Chondrocyte (in vitro differentiated cells): ENCODE data around the gene ALX4. TPM values are rescaled to one million over a fixed set of nuclear protein-coding genes. Genes with fewer than 3 reads are reported as not detected.
A peak's percentile ranks its signal among the peaks of the same experiment; 100 is the strongest.

Experiments used
- DNase-seq: peaks from one replicate; pipeline ENCODE4 v3.0.0; 2021; ENCODE audit warnings: mixed read lengths, low spot score
- H3K27ac Mint-ChIP-seq: one replicate; pipeline ENCODE4 v1.8.0; 2021; ENCODE audit warnings: mild to moderate bottlenecking, moderate library complexity, mixed read lengths; ENCODE audit not compliant: unreplicated experiment
- H3K27me3 Mint-ChIP-seq: 2 replicates; pipeline ENCODE4 v1.8.0; 2021; ENCODE audit warnings: low read depth, mixed read lengths
- H3K36me3 Mint-ChIP-seq: 2 replicates; pipeline ENCODE4 v1.8.0; 2021; ENCODE audit warnings: low read depth, mixed read lengths
- H3K4me1 Mint-ChIP-seq: 2 replicates; pipeline ENCODE4 v1.8.0; 2021; ENCODE audit warnings: low read depth, mild to moderate bottlenecking, mixed read lengths
- H3K4me3 Mint-ChIP-seq: one replicate; pipeline ENCODE4 v1.8.0; 2021; ENCODE audit warnings: mild to moderate bottlenecking, moderate library complexity, mixed read lengths; ENCODE audit not compliant: unreplicated experiment
- H3K9me3 Mint-ChIP-seq: 2 replicates; pipeline ENCODE4 v1.8.0; 2021; ENCODE audit warnings: low read depth, mixed read lengths
- total RNA-seq: library from RNA; stranded (reverse); gene quantifications from 3 replicates; pipeline ENCODE4 v1.2.1, GENCODE V29; 2021
- TF ChIP-seq, protein P1 (sequence below): fragments of 200-600 bp; sonication (generic); IDR thresholded peaks from 2 replicates; pipeline ENCODE4 v1.5.0; 2021; ENCODE audit warnings: antibody characterized with exemption, mild to moderate bottlenecking, moderate library complexity

ALX4 gene
- total RNA-seq, 1 donor from 2014 or later: not detected

DNA sequence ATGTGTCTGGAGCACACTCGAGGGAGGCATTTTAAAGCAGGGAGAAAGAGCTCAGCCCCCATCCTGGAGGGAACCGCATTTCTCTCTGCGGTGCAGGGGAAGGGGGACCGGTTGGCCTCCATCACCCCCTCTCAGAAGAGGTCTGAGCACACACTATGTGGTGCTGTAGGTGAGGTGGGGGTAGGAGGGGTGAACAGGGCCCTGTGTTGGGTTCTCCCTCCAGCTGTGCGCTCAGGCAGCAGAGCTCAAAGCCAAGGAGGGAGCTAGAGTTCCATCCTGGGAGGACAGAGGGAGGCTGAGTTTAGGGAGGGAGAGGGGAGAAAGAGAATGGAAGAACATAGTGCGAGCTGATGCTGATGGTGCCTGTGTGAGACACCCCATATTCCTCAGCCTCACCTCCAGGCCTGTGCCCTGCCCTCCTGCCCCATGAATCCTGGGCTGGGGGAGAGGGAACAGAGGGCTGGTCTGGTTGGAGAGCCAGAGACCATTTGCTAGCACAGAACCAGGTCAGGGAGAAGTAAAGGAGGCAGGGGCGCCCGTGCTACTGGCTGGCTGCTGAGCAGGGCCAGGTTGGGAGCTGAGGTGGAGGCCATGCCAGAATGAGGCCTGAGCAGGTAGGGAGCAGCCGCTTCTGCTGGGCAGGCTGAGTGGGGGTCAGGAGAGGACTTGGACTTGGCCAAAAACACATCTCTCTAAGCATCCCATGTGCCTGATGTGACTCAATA is 43.7 kb downstream of the ALX4 start:
- no peaks in the 10 kb centered on the region for H3K27me3 Mint-ChIP-seq
- TF ChIP-seq, protein P1, sequence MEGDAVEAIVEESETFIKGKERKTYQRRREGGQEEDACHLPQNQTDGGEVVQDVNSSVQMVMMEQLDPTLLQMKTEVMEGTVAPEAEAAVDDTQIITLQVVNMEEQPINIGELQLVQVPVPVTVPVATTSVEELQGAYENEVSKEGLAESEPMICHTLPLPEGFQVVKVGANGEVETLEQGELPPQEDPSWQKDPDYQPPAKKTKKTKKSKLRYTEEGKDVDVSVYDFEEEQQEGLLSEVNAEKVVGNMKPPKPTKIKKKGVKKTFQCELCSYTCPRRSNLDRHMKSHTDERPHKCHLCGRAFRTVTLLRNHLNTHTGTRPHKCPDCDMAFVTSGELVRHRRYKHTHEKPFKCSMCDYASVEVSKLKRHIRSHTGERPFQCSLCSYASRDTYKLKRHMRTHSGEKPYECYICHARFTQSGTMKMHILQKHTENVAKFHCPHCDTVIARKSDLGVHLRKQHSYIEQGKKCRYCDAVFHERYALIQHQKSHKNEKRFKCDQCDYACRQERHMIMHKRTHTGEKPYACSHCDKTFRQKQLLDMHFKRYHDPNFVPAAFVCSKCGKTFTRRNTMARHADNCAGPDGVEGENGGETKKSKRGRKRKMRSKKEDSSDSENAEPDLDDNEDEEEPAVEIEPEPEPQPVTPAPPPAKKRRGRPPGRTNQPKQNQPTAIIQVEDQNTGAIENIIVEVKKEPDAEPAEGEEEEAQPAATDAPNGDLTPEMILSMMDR: no peak
- no peak overlapping the region for H3K27ac Mint-ChIP-seq
- H3K9me3 Mint-ChIP-seq: no peaks in the 10 kb centered on the region
- H3K4me1 Mint-ChIP-seq: peaks cover 24% of the 10 kb centered on the region
- no peak overlapping the region for H3K4me3 Mint-ChIP-seq
- H3K36me3 Mint-ChIP-seq: no peaks in the 10 kb centered on the region
- DNase-seq: no peak

DNA sequence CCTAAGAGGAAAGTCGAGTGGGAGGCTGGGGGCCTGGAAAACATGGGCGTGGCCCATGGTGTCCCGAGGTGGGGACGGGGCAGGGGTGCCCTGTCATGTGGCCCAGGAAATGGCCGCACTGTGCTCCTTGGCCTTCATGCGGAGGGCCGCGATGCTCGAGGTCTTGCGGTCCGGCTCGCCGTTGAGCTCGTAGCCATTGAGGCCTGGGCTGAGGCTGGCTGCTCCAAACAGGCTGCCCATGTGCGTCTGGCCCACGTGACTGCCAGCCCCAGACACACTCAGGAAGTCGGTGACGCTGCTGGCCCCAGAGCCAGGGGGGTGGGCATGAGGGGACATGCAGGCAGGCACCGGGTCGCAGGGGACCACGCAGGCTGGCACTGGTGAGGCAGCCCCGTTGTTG is 45.2 kb downstream of the ALX4 start:
- Mint-ChIP-seq H3K4me3 (no peak overlapping the region), H3K4me1 (peaks cover 15% of the 10 kb centered on the region)
- TF ChIP-seq, protein P1: no peak

DNA sequence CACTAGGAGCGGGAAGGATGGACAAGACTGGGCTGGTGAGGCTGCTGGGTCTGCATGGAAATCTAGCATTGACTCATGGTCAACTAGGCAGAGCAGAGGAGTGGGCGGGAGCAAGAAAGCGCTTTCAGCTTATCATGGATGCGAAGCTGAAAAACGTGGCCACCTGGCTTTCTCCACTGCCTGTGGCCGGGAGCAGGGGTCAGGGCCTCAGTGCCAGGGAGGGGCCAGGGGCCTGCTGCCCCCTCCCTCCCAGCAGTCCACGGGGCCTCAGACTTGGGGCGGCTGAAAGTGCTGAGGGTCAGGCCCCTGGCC is 45.5 kb downstream of the ALX4 start:
- Mint-ChIP-seq H3K27ac (no peak overlapping the region), H3K27me3 (no peaks in the 10 kb centered on the region), H3K9me3 (no peaks in the 10 kb centered on the region), H3K36me3 (no peaks in the 10 kb centered on the region), H3K4me3 (no peak overlapping the region), H3K4me1 (peaks cover 11% of the 10 kb centered on the region)
- TF ChIP-seq, protein P1: no peak
- DNase-seq: no peak

More for the DNA sequence above, 45.2 kb downstream of the ALX4 start:
- Mint-ChIP-seq H3K36me3 (no peaks in the 10 kb centered on the region), H3K27me3 (no peaks in the 10 kb centered on the region), H3K27ac (no peak overlapping the region), H3K9me3 (no peaks in the 10 kb centered on the region)
- DNase-seq: no peak

DNA sequence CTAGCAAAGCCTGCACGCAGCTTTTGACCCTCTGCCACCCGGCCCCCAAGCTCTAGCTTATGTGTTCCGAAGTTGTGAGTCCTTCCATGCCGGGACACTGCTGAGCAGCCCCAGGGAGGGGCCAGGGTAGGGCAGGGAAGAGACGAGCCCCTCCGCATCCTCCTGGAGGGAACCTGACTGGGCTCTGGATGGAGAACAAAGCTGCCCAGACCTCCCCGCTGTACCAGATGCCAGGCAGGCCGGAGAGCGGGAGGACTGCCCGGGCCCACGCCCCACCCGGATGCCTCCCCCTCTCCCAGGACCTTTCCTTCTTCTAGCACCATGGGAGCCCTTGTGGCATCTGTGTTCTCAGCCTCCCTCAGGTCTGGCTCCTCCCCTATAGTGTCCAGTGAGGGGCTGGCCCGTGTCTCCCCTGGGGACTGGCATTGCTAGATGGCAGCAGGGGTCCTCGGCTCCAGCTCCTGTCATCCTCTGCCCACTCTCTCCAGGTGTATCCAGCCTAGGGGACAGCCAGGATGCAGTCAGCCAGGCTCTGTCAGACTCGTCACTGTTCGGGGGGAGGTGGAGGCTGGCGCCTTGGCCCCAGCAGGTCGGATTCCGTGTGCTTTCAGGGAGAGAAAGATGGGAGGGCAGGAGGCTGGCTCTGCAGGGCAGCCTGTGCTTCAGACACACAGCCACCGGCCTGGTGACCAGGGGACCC is 46.1 kb downstream of the ALX4 start:
- peaks cover 6% of the 10 kb centered on the region for H3K4me1 Mint-ChIP-seq
- H3K36me3 Mint-ChIP-seq: no peaks in the 10 kb centered on the region
- H3K27me3 Mint-ChIP-seq: no peaks in the 10 kb centered on the region
- no peaks in the 10 kb centered on the region for H3K9me3 Mint-ChIP-seq
- DNase-seq: no peak
- H3K4me3 Mint-ChIP-seq: no peak overlapping the region
- no peak overlapping the region for H3K27ac Mint-ChIP-seq
- TF ChIP-seq, protein P1: no peak

DNA sequence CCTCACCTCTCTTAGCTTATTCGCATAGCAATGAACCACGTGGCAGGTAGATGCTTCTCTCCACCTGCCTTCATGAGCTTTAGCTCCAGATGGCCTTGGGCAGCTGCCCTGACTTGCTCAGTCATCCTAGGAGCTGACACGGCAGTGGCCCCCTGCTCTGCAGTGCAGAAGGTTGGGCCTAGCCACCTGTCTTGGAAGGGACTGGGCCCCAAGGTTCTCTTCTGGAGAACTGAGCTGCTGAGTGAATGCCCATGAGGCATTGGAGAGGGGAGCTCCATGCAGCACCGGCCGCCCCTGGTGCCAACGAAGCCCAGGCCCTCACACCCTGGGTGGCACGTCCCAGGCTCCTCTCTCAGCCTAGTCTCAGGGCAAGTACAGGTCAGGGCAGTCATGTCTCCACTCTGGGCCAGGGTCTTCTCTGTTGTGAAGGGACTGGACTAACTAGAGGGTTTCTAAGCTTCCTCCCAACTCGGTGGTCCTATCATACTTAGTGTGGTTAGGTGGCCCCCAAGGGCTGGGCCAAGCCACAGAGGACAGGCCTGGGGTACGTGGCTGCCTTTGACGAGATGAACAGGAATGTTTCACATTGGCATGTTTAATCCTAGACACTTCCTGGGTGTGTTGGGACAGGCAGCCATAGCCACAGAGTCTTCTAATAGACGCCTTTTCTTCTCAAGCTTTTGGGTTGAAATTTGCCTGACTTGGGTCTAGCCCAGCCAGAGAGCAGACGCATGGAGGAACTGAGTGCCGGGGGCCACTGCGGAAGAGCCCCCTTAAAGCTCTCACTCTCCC is 47.9 kb downstream of the ALX4 start:
- no peaks in the 10 kb centered on the region for H3K9me3 Mint-ChIP-seq
- no peak for DNase-seq
- H3K4me3 Mint-ChIP-seq: no peak overlapping the region
- H3K4me1 Mint-ChIP-seq: no peaks in the 10 kb centered on the region
- peak overlapping the region; percentile 10 for H3K27ac Mint-ChIP-seq
- TF ChIP-seq, protein P1: no peak
- H3K36me3 Mint-ChIP-seq: no peaks in the 10 kb centered on the region
- H3K27me3 Mint-ChIP-seq: no peaks in the 10 kb centered on the region
